Measurements from ENCODE around the gene AFM.

The AFM gene

DNA sequence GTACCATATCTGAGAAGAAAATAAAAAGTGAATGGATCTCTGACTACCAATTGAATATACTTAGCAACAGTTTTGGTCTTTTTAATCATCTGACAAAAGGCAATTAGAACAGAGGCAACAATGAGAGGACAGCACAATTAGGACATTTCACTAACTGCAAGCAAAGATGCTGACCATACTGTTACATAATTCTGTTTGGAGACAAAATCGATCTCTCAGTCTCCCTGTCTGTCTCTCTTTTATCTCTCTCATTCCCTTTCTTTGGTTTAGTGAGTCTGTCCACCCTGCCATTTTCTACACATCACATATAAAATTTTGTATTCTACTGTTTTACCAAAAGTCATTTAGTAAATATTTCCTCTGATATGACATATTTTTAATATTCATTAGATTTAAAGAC lies 2.2 kb upstream of the AFM start:
- no peak overlapping the region for H3K4me3 Mint-ChIP-seq
- H3K36me3 Mint-ChIP-seq (ENCODE audit: low read depth), result no peaks in the 10 kb centered on the region
- no peak overlapping the region for H3K27ac Mint-ChIP-seq
- H3K4me1 Mint-ChIP-seq, result no peaks in the 10 kb centered on the region
- H3K9me3 Mint-ChIP-seq, result peaks cover 17% of the 10 kb centered on the region
- DNase-seq, result no peak
- peaks cover 8% of the 10 kb centered on the region for H3K27me3 Mint-ChIP-seq (ENCODE audit: low read depth, poor library complexity)
- TF ChIP-seq, protein P1, sequence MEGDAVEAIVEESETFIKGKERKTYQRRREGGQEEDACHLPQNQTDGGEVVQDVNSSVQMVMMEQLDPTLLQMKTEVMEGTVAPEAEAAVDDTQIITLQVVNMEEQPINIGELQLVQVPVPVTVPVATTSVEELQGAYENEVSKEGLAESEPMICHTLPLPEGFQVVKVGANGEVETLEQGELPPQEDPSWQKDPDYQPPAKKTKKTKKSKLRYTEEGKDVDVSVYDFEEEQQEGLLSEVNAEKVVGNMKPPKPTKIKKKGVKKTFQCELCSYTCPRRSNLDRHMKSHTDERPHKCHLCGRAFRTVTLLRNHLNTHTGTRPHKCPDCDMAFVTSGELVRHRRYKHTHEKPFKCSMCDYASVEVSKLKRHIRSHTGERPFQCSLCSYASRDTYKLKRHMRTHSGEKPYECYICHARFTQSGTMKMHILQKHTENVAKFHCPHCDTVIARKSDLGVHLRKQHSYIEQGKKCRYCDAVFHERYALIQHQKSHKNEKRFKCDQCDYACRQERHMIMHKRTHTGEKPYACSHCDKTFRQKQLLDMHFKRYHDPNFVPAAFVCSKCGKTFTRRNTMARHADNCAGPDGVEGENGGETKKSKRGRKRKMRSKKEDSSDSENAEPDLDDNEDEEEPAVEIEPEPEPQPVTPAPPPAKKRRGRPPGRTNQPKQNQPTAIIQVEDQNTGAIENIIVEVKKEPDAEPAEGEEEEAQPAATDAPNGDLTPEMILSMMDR (IDR thresholded peaks at IDR 0.05), result no peak

DNA sequence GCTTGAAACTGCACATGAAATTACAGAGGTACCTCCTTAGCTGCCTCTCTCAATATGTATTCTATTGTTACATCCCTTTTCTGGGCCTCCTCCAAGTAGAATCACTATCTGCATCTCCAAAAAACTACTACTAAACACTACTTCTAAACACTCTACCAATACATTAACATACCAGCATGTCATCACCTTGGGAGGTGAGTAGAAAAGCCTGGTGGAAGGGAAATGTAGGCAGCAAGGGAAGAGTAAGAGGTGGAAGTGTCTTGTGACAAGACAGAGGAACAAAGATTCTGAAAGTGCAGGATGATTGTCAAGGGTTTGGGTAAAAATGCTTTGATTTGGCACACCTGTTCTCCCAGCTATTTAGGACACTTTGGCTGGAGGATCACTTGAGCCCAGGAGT lies 3.5 kb downstream of the AFM start:
- no peak for DNase-seq
- Mint-ChIP-seq H3K36me3 (ENCODE audit: low read depth) (no peaks in the 10 kb centered on the region), H3K4me1 (no peaks in the 10 kb centered on the region), H3K27me3 (ENCODE audit: low read depth, poor library complexity) (peaks cover 3% of the 10 kb centered on the region), H3K9me3 (no peaks in the 10 kb centered on the region), H3K4me3 (no peak overlapping the region), H3K27ac (no peak overlapping the region)
- TF ChIP-seq, protein P1 (IDR thresholded peaks at IDR 0.05), result no peak

DNA sequence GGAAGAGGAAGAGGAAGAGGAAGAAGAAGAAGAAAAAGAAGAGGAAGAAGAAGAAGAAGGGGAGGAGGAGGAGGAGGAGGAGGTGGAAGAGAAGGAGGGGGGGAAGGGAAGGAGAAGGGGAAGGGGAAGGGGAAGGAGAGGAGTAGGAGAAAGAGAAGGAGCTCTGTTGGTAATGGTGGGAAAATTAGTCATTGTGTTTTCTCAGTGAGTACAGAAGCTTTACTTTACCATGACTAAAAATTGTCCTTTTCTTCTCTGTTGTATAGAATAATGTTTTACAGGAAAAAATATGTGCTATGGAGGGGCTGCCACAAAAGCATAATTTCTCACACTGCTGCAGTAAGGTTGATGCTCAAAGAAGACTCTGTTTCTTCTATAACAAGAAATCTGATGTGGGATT lies 4.1 kb downstream of the AFM start:
- no peak for DNase-seq
- Mint-ChIP-seq H3K4me3 (no peak overlapping the region), H3K27me3 (ENCODE audit: low read depth, poor library complexity) (peaks cover 3% of the 10 kb centered on the region), H3K27ac (no peak overlapping the region), H3K4me1 (no peaks in the 10 kb centered on the region), H3K36me3 (ENCODE audit: low read depth) (no peaks in the 10 kb centered on the region), H3K9me3 (no peaks in the 10 kb centered on the region)
- TF ChIP-seq, protein P1 (IDR thresholded peaks at IDR 0.05), result no peak

DNA sequence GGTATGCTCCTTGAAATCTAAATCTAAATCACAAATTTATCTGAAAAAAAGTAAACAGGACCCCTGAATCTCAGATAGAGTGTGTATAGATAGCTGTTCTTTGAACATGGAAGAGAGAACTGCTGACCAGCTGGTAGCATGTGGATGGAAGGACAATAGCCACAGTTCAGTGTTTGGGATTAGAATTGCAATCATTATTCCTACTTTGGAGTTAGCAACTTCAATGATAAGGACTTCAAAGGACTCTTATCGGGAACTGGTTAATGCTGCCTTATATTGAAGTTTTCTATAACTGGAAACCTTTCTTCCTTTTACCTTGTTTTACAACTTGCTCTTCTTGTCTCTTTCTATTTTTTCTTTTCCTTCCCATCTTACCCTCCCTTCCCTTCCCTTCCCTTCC lies 5.0 kb downstream of the AFM start:
- no peak overlapping the region for H3K27ac Mint-ChIP-seq

DNA sequence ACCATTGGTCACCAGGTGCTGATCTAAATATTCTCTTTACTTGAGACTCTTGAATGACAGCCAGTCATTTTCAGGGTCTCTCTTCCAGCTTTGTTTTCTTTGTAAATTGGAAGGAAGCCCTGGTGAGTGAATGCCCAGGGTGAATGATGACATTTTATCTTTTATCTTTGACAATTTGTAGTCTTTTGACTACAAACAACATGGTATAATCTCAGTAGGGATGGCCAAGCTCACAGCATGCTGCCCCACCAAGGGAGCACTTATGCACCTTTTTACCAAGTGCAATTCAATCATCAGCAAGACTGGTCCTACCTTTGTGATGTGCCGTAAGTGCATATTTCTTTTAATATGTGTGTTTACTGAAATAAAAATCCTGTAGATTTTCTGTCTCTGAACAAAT lies 5.7 kb downstream of the AFM start:
- TF ChIP-seq, protein P1 (IDR thresholded peaks at IDR 0.05), result no peak
- H3K27me3 Mint-ChIP-seq (ENCODE audit: low read depth, poor library complexity), result peaks cover 3% of the 10 kb centered on the region
- no peak for DNase-seq
- no peak overlapping the region for H3K27ac Mint-ChIP-seq
- H3K4me3 Mint-ChIP-seq, result no peak overlapping the region
- H3K36me3 Mint-ChIP-seq (ENCODE audit: low read depth), result no peaks in the 10 kb centered on the region
- no peaks in the 10 kb centered on the region for H3K9me3 Mint-ChIP-seq
- H3K4me1 Mint-ChIP-seq, result no peaks in the 10 kb centered on the region

More for the DNA sequence above, 5.0 kb downstream of the AFM start:
- TF ChIP-seq, protein P1 (IDR thresholded peaks at IDR 0.05), result no peak
- Mint-ChIP-seq H3K9me3 (no peaks in the 10 kb centered on the region), H3K4me1 (no peaks in the 10 kb centered on the region), H3K27me3 (ENCODE audit: low read depth, poor library complexity) (peaks cover 3% of the 10 kb centered on the region), H3K36me3 (ENCODE audit: low read depth) (no peaks in the 10 kb centered on the region), H3K4me3 (no peak overlapping the region)
- DNase-seq, result no peak

DNA sequence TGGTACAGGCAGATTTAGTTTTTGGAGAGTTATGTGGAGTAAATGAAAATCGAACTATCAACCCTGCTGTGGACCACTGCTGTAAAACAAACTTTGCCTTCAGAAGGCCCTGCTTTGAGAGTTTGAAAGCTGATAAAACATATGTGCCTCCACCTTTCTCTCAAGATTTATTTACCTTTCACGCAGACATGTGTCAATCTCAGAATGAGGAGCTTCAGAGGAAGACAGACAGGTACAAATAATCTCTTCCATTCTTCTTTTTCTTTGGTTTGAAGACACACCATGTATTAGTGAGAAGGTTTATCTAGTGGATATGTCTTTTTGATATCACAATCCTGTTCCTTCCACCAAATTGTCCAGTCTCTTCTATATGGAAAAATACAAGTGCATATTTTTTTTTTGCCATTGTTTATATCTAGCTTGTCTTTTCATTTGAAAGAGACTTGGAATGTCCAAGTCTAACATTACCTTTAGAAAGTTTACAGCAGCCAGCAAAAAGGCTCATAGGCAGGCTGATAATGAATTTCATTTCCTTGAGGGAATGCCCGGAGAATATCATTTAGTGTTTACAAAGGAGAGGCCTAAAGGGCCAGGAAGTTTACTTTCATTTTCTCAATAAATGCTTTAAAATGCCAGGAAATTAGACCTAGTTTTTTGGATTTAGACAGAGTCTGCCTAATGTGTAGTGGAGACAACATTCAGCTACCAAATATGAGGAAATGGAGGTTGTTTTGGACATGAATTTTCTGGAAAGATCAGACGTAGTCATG lies 18.6 kb downstream of the AFM start:
- Mint-ChIP-seq H3K4me1 (peaks cover 22% of the 10 kb centered on the region), H3K27me3 (ENCODE audit: low read depth, poor library complexity) (no peaks in the 10 kb centered on the region), H3K27ac (no peak overlapping the region), H3K36me3 (ENCODE audit: low read depth) (no peaks in the 10 kb centered on the region), H3K4me3 (no peak overlapping the region), H3K9me3 (no peaks in the 10 kb centered on the region)
- no peak for DNase-seq
- TF ChIP-seq, protein P1 (IDR thresholded peaks at IDR 0.05), result no peak

Measured in nephron progenitor cell (in vitro differentiated cells).